Left renal cortex interstitium (tissue), 4 donors: ENCODE results near the gene SLC23A2. TPM values are rescaled to one million over a fixed set of nuclear protein-coding genes. Genes with fewer than 3 reads are reported as not detected.

Experiments used
- DNase-seq, 4 donors: peaks; one replicate each; pipeline ENCODE4 v3.0.0-alpha.2; 2013; ENCODE audit warnings: low read depth in 4 of 4, low spot score in 2 of 4, missing footprints in 1 of 4
- polyA plus RNA-seq, 4 donors: library from polyadenylated mRNA; unstranded; fragments of 120-200 nt; gene quantifications; one replicate each; pipeline ENCODE4 v1.2.1, GENCODE V29; 2013; ENCODE audit not compliant: insufficient read length in 4 of 4

SLC23A2 gene
- polyA plus RNA-seq, 4 donors, result 20.0 to 25.3 (median 22.8) TPM

- no peak for DNase-seq
These were observed 198.8 kb downstream of the SLC23A2 start for GRCh38 chr20:4802527-4802926.

Other genes with a start within 250 kb of the SLC23A2 start
- gene RASSF2, start 177.9 kb downstream of the SLC23A2 start, polyA plus RNA-seq, result 10 to 100 TPM in 1 of 4 donors, 1 to 10 TPM in 3; 6.3 to 10.8 (median 8.7) TPM
- 100 to 1,000 TPM; 140 to 182 (median 157) TPM for gene TMEM230, start 111.6 kb upstream of the SLC23A2 start, polyA plus RNA-seq
- 100 to 1,000 TPM; 159 to 205 (median 176) TPM for gene PCNA, start 118.4 kb upstream of the SLC23A2 start, polyA plus RNA-seq
- 10 to 100 TPM; 32.1 to 37.6 (median 33.8) TPM for gene CDS2, start 125.5 kb upstream of the SLC23A2 start, polyA plus RNA-seq